ENCODE data around the gene CD6.

The CD6 gene

DNA sequence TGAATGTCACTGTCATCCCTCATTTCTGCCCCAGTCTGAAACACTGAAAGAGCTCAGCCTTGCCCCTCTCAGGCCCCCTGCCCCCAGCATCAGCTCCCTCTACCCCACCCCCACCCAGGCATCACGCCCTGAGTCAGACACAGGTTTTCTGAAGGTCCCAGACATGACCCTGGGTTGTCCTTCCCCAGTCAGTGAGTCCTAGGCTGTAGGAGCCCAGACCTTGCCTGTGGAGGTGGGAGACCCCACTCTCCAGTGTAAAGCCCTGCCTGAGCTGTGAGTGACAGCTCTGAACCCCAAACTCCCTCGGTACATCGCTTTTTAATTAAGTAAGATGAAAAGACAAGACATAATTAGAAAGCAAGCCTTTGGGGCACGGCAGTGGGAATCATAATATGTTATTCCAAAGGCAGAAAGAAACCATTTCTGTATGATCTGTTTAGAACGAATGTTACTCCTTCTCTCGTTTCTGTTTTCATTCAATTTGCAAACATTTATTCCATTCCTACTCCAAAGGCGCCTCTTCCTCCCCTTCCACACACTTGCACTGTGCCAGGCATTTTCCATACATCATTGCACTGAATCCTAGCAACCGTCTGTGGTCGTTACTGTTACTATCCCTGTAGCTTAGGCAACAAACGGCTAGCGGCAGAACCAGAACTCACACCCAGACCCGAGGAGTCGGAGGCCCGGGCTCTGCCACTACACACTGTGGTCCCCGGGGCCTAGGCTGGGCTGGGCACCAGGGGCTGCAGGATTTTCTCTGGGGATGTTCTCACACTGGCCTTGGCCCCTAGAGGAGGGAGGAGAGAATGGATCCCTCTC is 63.4 kb downstream of the CD6 start:
- DNase-seq, result no peak

DNA sequence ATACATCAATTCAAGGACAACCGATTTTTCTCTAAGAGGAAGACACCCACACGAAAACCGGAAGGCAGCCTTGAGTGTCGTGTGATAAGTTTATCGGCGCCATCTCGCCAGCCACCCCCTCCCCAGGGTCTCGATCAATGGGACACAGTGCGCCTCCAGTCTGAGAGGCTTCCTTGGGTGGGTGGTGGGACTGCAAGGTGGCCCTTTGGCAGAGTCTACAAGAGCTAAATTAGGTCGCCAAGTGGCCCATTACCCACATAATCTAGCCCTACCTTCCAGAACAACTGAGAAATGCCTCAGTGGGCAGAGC is 64.0 kb downstream of the CD6 start:
- DNase-seq, result no peak

DNA sequence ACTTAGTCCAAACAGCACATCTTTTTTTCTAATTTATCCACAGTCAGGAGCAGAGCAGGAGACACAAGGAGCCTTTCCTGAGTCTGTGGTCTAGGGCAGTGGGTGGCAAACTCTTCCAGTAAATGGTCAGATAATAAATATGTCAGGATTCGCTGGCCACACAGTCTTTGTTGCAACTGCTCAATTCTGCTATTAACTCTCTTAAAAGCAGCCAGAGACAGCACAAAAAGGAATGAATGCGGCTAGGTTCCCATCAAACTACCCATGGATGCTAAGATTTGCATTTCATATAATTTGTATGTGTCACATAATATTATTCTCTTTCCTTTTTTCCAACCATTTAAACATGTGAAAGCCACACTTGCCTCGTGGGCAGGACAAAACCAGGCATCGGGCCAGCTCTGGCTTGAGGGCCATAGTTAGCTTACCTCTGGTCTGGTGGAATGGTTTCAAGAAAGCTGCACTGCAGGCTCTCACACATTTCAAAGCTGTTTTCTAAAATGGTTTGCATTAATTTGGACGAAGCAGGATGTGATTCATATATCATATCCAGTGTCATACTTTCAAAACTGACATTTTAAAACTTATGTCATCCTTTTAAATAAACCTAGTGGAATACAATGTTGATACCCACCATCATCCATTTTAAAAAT is 66.1 kb downstream of the CD6 start:
- no peak for DNase-seq

DNA sequence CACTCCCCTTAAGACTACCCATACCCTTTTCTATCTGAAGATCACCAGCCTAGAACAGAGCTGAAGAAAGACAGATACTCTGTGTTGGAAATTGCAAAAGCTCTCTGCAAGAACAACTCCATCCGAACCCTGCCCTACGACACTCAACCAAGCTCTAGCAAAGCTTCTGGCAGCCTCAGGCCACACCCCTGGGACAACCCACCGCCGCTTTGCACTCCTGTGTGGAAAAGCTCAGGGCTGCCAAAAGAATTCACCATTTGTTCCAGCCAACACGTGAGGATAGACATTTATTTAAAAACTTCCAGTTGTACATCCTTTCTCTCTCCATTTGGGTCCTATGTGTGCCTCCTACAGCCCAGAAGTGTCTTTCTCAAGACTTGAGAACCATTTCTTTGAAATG is 68.4 kb downstream of the CD6 start:
- no peak for DNase-seq

DNA sequence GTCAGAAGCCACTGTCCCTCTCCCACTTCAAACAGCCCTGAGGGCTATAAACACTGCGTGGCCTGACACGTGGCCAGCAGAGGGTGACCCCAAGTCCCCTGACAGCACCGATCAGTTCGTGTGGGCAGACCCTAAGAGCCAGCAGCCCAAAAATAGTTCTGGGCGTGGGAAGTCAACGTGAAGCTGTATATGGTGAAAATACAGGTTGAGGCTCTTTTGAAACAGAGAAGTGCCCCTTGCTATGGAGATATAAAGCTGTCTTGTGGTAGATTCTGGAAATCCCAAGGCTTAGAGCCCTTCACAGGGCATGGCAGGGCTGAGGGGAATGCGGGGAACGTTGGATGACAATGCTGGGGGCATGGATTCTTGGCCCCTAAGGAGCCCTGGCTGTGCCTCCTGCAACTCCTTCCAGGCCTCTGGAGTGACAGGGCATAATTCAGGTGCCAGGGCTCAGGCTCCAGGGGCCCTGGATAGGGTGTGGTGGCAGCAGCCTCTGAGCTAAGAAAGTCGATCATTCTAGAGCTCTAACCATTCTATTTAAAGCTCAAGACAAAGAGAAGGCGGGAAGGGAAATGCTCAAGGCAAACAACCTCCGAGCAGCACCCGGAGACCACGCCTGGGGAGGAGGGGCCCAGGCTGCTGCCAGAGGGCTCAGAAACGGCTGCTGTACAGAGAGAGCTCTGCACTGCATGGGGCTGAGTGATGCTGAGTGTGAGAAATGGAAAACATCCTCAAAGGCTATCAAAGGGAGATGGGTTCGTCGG is 70.5 kb downstream of the CD6 start:
- DNase-seq, result no peak

DNA sequence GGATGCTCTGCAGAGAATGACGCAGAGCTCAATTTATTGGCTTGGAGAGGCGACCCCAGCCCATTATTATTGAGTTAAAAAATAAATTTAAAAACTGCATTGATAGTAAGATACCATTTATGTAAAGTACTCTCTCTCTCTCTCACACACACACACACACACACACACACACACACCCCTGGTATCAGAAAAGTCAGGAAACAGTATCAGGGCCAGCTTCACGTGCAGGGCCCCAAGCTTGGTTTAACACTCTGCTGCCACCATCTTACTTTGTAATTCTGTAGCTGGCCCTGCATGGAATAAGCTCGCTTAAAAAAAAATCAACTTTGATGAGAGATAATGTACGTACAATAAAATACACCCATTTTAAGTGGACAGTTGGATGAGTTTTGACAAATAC is 71.1 kb downstream of the CD6 start:
- no peak for DNase-seq

DNA sequence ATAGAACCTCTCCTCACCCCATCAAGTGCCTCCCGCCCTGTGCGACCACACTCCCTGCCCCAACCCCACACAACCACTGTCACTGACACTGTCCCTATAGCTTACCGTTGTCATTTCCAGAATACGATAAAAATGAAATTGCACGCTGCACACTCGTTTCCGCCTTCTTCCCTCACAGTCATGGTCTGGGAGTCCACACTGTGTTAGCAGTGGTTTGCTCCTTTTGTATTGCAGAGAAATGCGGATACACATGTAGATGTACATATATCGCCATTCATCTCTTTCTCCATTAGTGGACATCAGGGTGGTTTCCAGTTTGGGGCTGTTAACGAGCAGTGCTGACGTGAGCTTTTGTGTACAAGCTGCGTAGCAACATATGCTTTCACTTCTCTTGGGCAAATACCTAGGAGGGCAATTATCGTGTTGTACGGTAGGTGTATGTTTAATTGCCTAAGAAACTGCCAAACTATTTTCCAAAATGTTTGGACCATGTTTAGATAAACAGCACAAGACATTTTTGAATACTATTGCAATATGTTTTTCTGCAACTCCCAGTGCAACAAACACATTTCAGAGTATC is 71.6 kb downstream of the CD6 start:
- no peak for DNase-seq

DNA sequence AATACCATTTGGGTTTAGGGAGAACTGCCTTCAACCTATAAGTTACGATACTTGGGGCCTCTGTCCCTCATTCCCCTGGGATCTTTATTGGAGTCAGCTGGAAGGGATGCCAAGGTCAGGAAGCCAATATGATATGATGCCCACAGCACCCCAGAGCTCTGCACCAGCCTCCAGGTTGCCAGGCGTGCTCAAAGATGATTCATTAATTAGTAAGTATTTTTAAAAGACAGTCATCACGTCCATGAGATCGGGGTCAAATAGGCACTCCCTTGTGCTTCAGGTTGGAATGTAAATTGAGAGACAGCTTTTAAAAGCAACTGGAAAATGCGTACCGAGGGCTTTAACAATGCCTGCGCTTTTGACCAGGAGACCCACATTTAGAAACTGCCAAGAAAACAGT is 73.8 kb downstream of the CD6 start:
- DNase-seq, result no peak

DNA sequence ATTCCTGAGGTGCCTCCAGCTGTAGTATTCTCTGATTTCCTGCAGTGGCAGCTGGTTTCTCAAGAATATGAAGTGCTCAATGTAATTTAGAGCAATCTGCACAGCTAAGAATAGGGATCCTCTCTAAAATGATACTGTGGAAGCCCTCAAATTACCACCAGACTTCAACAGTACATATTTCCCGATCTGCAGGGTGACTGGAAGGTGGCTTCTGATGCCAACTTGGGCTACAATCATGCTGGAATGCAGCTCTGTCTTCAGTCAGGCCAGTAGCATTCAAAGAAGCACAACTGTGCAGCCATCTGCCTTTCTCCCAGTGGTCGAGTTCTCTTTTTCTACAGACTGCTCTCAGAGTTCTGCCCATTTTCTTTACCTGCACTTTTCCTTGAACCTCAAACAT is 75.4 kb downstream of the CD6 start:
- no peak for DNase-seq

DNA sequence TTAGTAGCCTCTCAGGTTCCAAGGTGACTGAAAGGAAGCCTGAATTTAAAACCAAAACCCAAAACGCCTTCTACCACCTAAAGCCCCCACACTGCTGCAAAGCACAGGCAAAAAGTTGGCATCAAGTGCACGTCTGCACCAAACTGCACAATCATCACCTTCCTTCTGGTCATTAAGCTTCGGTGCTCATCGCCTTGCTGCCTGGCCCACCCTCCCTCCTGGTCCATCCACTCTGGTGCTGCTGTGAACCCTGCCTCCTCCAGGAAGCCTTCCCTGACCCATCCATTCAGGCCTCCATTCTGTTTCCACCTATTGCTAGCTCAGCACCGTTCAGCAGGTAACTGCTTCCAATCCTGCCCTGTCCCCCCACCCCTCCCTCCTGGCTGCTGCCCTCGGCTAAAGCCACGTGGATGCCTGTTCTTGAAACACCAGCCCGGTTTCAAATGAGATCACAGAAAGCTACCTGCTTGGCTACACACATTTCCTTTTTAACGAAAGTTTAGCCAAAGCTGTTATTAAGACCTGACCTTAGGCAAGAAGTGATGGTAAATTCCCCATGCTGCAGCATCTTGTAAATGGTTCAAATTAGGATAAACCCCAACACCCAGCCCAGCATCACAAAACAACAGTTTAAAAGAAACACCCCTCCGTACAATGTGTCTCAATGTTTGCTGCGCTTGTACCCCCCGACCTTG is 77.0 kb downstream of the CD6 start:
- DNase-seq, result no peak

DNA sequence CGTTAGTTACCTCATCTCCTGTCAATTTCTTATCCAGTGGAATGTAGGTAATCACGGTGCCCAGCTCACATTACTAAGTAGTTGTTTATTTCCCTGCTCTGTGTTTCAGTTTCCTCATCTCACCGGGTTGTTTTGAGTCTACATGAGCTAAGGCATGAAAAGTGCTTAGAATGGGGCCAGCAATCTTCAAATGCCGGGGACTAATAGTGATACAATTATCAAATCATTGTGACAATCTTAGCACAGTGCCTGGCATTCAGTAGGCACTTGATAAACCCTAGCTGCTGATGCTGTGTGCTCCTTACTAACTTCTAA is 77.5 kb downstream of the CD6 start:
- no peak for DNase-seq

DNA sequence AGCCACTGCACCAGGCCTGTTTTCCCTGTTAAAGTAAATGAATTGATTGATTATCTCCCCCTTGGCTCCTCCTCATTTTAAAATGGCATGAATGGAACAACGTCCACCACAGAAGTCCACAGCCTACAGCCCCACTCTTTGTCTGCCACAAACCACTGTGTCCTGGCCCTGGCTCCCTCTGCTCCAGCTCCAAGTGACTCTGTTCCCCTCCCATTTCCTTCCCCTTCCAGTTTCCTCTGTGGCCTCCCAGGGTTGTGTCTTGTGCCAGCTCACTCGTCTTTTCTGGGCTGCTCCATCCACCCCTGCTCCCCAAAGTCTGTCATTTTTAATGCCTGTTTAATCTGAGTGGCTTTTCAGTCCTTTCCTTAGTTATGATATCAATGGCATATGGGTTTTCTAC is 78.4 kb downstream of the CD6 start:
- DNase-seq, result no peak

DNA sequence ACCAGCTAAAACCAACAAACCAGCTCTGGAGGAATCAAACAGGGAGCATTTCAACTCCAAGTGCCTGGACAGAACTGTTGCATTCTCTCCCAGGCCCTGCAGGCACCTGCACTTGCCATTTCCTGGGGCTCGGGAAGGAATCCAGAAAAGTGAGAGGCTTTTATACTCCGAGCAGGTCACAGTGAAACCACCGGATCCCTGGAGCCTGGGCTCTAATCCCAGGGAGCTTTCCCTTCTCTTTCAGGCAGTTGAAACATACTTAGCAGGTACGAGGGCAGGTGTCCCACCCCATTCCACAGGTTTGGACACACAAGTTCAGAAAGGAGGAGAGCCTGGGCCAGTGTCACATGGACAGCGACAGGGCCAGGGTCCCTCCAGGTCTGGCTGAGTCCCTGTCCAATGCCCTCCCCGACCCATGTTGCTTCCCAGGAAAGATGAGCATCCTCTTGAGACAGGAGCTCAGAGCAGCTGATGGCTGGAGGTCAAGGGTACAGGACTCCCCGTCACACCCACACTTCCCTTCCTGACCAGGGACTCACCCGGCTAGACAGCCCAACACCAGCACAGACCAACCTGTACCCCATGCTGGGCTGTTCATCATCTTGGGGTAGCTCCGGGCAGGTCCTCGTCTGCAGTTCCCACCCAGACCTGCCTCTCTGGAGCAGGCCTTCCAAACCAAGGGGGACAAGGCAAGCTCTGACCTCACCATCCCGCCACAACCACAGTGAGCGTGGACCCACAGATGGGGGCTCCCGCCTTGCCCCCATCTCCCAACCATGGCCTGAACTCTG is 80.9 kb downstream of the CD6 start:
- DNase-seq, result no peak

DNA sequence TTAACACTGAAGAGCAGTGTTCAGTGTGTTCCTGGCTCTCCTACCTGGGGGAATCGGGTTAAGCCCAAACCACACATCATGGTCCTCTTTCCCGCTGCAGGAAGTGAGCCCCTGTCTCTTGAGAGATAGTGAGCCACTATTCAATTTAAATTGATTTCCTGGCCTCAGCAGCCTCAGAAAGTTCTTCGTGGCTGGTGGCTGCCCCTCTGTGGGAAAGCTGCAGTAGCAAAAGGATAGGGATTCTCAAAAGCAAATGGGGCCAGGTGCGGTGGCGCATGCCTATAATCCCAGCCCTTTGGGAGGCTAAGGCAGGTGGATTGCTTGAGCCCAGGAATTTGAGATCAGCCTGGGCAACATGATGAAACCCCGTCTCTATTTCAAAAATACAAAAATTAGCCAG is 81.7 kb downstream of the CD6 start:
- DNase-seq, result no peak

DNA sequence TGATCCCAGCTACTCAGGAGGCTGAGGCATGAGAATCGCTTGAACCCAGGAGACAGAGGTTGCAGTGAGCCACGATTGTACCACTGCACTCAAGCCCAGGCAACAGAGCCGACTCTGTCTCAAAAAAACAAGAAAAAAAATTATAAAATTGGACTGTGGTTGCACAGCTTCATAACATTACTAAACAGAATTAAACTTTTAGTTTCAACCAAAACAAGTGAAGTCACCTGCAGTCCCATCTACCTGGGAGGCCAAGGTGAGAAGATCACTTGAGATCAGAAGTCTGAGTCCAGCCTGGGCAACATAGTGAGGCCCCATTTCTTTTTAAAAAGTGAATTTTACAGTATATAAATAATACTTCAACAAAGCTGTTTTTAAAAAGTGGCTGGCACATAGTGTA is 83.0 kb downstream of the CD6 start:
- no peak for DNase-seq

DNA sequence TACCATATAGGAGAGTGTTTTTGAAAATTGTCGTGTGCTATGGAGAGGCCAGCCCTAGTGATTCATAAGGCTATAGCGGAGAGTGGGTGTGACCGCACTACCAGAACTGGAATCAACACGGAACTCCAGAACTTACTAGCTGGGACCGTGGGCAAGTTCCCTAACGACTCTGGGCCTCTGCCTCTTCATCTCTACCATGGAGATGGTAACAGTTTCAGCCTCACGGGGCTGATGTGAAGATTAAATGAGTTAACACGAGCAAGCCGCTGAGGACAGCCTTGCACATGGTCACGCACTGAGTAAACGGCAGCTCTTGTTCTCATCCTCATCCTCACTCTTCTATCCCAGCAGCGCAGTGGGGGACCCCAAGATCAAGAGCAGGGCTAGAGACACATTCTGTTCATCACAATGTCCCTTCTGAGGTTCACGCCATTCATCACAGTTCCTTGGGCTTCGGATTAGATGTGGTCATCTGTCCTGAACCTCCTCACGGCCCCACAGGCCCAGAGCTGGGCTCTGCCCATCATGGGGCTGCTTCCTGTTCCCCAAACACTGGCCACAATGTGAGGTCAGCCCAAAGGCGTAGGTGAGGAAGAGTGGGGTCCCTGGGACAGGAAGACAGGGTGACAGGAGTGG is 83.6 kb downstream of the CD6 start:
- no peak for DNase-seq

DNA sequence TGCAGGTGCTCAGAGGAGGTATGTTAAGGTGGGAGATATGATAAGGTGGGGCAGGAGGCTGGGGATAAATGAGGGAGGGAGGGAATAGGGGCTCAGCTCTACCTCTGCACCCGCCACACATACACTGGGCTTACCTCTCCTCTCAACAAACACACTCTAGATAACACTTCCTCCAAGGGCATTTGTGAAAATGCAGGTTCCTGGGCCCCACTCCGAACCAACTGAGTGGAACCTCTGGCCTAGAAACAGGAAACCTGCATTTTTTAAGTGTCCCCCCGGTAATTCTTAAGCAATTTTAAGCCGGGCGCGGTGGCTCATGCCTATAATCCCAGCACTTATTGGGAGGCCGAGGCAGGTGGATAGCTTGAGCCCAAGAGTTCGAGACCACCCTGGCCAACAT is 84.3 kb downstream of the CD6 start:
- no peak for DNase-seq

DNA sequence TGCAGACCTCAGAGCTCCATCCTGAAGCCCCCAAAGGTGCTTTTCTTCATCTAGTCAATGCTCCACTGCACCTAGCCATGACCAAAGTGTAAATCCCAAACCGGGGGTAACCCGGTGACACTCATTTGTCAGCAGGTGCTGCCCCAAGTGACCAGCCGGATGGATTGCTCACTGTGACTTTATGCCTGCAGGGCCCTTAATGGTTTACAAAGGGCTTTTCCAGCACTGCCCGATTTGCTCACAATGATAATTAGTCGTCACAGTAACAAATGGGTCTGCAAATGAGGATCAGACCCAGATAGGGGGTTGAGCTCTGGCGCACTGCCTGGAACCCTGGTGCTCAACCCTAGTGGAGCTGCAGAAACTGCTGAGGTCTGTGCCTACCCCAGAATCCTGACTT is 85.1 kb downstream of the CD6 start:
- no peak for DNase-seq

DNA sequence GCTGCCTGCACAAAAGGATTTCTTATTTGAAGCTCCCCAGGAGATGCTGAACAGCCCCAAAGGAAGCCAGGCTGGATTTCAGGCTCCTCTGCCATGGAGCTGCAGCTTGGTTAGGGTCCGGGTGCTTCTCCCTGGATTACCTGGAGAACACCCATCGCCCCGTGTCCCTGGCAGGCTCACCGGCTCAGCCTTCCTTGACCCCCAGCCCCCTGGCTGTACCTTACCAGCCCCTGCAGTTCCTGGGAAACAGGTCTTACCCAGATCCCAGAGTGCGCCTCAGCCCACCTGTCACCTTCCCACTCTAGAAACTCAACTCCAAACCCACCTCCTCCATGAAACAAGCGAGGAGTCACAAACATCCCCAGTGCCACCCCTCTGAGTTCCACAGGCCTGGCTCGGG is 85.5 kb downstream of the CD6 start:
- DNase-seq, result no peak

DNA sequence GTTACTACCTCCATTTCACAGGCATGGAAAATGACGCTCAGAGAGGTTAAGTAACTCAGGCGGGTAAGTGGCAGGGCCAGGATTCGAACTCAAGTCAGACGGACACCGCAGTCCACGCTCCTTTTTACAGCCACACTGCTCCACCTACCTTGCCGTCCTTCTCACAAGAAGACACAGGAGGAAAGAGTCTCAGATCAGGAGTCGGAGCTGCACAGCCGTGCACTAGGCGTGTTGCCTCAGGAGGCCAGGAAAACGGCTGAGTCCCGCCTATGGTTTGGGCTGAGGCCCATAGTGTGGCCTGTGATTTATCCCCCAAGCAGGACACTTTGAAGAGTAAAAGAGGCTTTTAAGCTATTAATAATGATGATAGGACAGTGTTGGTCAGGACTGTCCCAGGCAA is 86.1 kb downstream of the CD6 start:
- DNase-seq, result no peak

DNA sequence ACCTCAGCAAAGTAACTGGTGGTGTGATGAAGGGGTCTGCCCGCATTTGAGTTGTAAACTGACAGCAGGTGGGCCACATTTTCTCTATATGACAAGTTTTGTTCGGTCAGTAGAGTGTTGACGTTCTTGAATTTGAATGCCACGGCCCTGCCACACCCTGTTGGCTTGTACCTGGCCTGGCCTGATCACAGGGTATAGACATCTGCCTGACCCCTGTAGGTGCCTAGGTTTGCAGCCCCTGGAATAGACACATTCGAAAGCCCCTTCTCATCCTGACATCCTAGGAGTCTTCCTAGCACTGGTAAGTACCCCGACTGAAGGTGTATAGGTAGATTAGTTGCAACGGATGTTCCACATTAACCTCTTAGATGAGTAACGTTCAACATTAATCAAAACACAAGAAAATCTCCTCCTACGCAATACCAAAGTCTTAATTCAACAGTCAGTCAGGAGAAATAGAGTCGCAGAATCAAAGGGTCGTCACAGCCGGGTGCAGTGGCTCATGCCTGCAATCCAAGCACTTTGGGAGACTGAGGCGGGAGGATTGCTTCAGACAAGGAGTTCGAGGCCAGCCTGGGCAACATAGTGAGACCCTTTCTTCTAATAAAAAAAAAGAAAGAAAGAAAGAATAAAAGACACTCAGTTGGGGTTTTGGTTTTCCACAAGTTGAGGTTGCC is 87.2 kb downstream of the CD6 start:
- DNase-seq, result no peak
